ENCODE results near the gene ARRB1. TPM values are rescaled to one million over a fixed set of nuclear protein-coding genes. Genes with fewer than 3 reads are reported as not detected.

ARRB1 gene
- total RNA-seq, 1 donor from 2014 or later: 1.0 TPM

DNA sequence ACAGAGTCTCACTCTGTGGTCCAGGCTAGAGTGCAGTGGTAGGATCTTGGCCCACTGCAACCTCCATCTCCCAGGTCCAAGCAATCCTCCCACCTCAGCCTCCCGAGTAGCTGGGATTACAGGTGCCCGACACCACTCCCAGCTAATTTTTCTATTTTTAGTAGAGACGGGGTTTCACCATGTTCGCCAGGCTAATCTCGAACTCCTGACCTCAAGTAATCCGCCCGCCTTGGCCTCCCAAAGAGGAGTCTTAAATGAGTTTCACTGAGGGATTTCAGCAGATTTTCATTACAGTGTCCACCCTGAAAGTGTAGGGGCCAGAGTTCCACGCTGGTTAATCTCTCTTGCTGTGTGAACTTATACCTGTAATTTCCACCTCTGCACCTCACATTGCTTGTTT, 47.4 kb upstream of the ARRB1 start:
- no peak overlapping the region for H3K4me3 ChIP-seq
- no peak overlapping the region for H3K27ac ChIP-seq
- H3K9me3 ChIP-seq (ENCODE audit: low read depth): no peaks in the 10 kb centered on the region
- H3K79me2 ChIP-seq (ENCODE audit: low read depth): peaks cover 46% of the 10 kb centered on the region
- H3K4me3 Mint-ChIP-seq: peak overlapping the region; percentile 98
- peaks cover 26% of the 10 kb centered on the region for H3K36me3 Mint-ChIP-seq
- peaks cover 28% of the 10 kb centered on the region for H3K36me3 ChIP-seq
- H3K27ac Mint-ChIP-seq: peak overlapping the region; percentile 98
- H3K9ac ChIP-seq: no peak overlapping the region
- H2AFZ ChIP-seq (replicated peaks): peak overlapping the region; percentile 90
- no peak for DNase-seq (ENCODE audit: low spot score)
- peaks cover 49% of the 10 kb centered on the region for H3F3A ChIP-seq (ENCODE audit: low read depth)
- TF ChIP-seq EZH2 (IDR thresholded peaks at IDR 0.05) (no peak), EZH2phosphoT487 (IDR thresholded peaks at IDR 0.05) (no peak)
- TF ChIP-seq, protein P1, sequence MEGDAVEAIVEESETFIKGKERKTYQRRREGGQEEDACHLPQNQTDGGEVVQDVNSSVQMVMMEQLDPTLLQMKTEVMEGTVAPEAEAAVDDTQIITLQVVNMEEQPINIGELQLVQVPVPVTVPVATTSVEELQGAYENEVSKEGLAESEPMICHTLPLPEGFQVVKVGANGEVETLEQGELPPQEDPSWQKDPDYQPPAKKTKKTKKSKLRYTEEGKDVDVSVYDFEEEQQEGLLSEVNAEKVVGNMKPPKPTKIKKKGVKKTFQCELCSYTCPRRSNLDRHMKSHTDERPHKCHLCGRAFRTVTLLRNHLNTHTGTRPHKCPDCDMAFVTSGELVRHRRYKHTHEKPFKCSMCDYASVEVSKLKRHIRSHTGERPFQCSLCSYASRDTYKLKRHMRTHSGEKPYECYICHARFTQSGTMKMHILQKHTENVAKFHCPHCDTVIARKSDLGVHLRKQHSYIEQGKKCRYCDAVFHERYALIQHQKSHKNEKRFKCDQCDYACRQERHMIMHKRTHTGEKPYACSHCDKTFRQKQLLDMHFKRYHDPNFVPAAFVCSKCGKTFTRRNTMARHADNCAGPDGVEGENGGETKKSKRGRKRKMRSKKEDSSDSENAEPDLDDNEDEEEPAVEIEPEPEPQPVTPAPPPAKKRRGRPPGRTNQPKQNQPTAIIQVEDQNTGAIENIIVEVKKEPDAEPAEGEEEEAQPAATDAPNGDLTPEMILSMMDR (IDR thresholded peaks at IDR 0.05): no peak
- peaks cover 44% of the 10 kb centered on the region for H4K20me1 ChIP-seq (ENCODE audit: low read depth)
- no peak overlapping the region for H3K4me2 ChIP-seq
- peaks cover 36% of the 10 kb centered on the region for H3K4me1 Mint-ChIP-seq
- peaks cover 15% of the 10 kb centered on the region for H3K4me1 ChIP-seq
- no peaks in the 10 kb centered on the region for H3K9me3 Mint-ChIP-seq
- no peaks in the 10 kb centered on the region for H3K27me3 ChIP-seq
- peaks cover 2% of the 10 kb centered on the region for H3K27me3 Mint-ChIP-seq (ENCODE audit: insufficient read depth, low read depth)

GRCh38 chr11:75394085-75394840, 42.8 kb upstream of the ARRB1 start:
- H3K27me3 Mint-ChIP-seq (ENCODE audit: insufficient read depth, low read depth): peaks cover 2% of the 10 kb centered on the region
- no peak overlapping the region for H3K4me3 ChIP-seq
- H2AFZ ChIP-seq (replicated peaks): no peak overlapping the region
- no peaks in the 10 kb centered on the region for H3K79me2 ChIP-seq (ENCODE audit: low read depth)
- no peak overlapping the region for H3K4me2 ChIP-seq
- no peaks in the 10 kb centered on the region for H3K9me3 Mint-ChIP-seq
- TF ChIP-seq EZH2 (IDR thresholded peaks at IDR 0.05) (no peak), EZH2phosphoT487 (IDR thresholded peaks at IDR 0.05) (no peak)
- TF ChIP-seq, protein P1 (IDR thresholded peaks at IDR 0.05): no peak
- H3K9me3 ChIP-seq (ENCODE audit: low read depth): no peaks in the 10 kb centered on the region
- no peaks in the 10 kb centered on the region for H4K20me1 ChIP-seq (ENCODE audit: low read depth)
- no peak overlapping the region for H3K4me3 Mint-ChIP-seq
- no peak for DNase-seq (ENCODE audit: low spot score)
- peaks cover 6% of the 10 kb centered on the region for H3F3A ChIP-seq (ENCODE audit: low read depth)
- H3K27ac Mint-ChIP-seq: no peak overlapping the region
- H3K4me1 ChIP-seq: peaks cover under 1% of the 10 kb centered on the region
- no peaks in the 10 kb centered on the region for H3K36me3 Mint-ChIP-seq
- H3K27me3 ChIP-seq: no peaks in the 10 kb centered on the region
- H3K27ac ChIP-seq: no peak overlapping the region
- H3K9ac ChIP-seq: no peak overlapping the region
- H3K36me3 ChIP-seq: no peaks in the 10 kb centered on the region
- H3K4me1 Mint-ChIP-seq: peaks cover 9% of the 10 kb centered on the region

DNA sequence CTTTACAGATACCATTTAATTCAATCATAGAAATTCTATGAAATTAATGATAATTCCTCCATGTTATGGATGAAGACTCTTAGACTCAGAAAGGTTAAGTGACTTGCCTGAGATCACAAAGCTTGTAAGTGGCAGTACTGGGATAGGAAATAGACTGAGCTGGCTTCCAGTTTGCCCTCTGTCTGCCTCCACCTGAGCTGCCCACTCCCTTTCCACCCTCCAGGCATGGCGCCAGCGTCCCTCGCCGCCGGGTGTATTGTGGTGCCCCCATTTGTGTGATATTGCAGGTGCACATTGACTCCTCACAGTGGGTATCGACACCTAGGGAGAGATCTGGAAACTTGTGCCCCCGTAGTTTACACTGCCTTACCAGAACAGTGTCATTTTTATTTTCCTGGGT, 38.5 kb upstream of the ARRB1 start:
- Histone ChIP-seq H3K9ac (no peak overlapping the region), H3K79me2 (ENCODE audit: low read depth) (no peaks in the 10 kb centered on the region), H3F3A (ENCODE audit: low read depth) (peaks cover 4% of the 10 kb centered on the region), H4K20me1 (ENCODE audit: low read depth) (no peaks in the 10 kb centered on the region), H3K4me1 (peaks cover 8% of the 10 kb centered on the region), H2AFZ (replicated peaks) (no peak overlapping the region), H3K36me3 (no peaks in the 10 kb centered on the region), H3K4me2 (no peak overlapping the region), H3K27ac (no peak overlapping the region), H3K27me3 (no peaks in the 10 kb centered on the region), H3K4me3 (no peak overlapping the region), H3K9me3 (ENCODE audit: low read depth) (no peaks in the 10 kb centered on the region)
- peaks cover 2% of the 10 kb centered on the region for H3K27me3 Mint-ChIP-seq (ENCODE audit: insufficient read depth, low read depth)
- DNase-seq (ENCODE audit: low spot score): no peak
- no peaks in the 10 kb centered on the region for H3K36me3 Mint-ChIP-seq
- no peak overlapping the region for H3K4me3 Mint-ChIP-seq
- H3K27ac Mint-ChIP-seq: no peak overlapping the region
- no peak for TF ChIP-seq EZH2 (IDR thresholded peaks at IDR 0.05)
- TF ChIP-seq, protein P1 (IDR thresholded peaks at IDR 0.05): no peak
- TF ChIP-seq EZH2phosphoT487 (IDR thresholded peaks at IDR 0.05): no peak
- no peaks in the 10 kb centered on the region for H3K9me3 Mint-ChIP-seq
- no peaks in the 10 kb centered on the region for H3K4me1 Mint-ChIP-seq

Data from neural progenitor cell (in vitro differentiated cells).